Activated T-helper 1 cell treated with anti-CD3 and anti-CD28 coated beads, Interleukin-2, amount 50 U/mL, for 16 hours (primary cell): ENCODE results near the gene IL13.

Source experiments
- DNase-seq, 2 donors: peaks; one replicate each; pipeline ENCODE4 v3.0.0-alpha.2; 2020; ENCODE audit warnings: low read depth in 1 of 2, low spot score in 1 of 2

IL13 gene

GRCh38 chr5:132669966-132670882, 12.3 kb downstream of the IL13 start:
- DNase-seq = no peak

GRCh38 chr5:132671000-132671399, 13.0 kb downstream of the IL13 start:
- DNase-seq = no peak

- DNase-seq = no peak
Measured at GRCh38 chr5:132673488-132673887, 15.5 kb downstream of the IL13 start.

GRCh38 chr5:132673939-132674630, 16.1 kb downstream of the IL13 start, which contains the start of gene IL4:
TSS of gene IL4 (plus strand) at chr5:132673989. CDS start at chr5:132674051, 62 bp downstream.
- no peak for DNase-seq

GRCh38 chr5:132674671-132675506, 16.9 kb downstream of the IL13 start:
- DNase-seq = no peak

- DNase-seq = no peak
Measured at GRCh38 chr5:132675936-132676689, 18.1 kb downstream of the IL13 start.

GRCh38 chr5:132677191-132677590, 19.2 kb downstream of the IL13 start:
- no peak for DNase-seq

GRCh38 chr5:132677682-132678400, 19.9 kb downstream of the IL13 start:
- no peak for DNase-seq

DNA sequence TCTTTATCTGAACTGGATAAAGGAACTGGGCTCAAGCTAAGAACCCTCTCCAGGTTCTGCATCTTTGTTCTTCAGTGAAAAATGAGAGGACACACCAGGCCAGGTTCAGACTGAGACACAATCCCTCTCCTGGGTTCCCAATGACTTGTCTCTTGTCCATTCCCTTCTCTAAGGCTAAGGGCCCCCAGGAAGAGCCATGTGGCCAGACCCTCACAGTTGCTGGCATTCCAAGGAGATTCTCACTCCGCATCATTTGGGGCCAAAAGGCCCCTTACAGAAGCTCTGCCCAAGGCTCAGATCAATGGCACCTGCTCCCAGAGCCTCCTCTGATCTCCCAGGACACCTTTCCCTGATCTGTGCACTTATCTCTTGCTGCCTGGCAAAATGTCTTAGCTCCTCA, 20.8 kb downstream of the IL13 start:
- no peak for DNase-seq

- DNase-seq = no peak
Measured at GRCh38 chr5:132679166-132679565, 21.2 kb downstream of the IL13 start.

- DNase-seq = no peak
Measured at GRCh38 chr5:132679717-132680380, 21.9 kb downstream of the IL13 start.

- DNase-seq = no peak
Measured at GRCh38 chr5:132680780-132681475, 23.0 kb downstream of the IL13 start.

DNA sequence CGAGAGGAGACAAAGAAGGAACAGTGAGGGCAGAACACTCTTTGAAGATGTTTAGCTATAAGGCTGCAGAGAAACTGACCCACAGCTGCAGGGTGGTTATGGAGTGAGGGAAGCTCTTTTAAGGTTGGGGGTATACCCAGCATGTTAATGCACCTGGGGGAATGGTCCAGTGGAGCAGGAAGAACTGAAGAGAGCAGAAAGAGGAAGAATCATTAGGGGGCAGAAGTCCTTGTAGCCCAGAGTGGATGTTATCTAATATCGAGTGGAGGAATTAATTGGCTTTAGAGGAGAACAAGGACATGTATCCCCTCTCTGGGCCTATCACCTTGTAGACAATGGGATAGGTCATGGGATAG, 23.5 kb downstream of the IL13 start:
- DNase-seq = no peak

DNA sequence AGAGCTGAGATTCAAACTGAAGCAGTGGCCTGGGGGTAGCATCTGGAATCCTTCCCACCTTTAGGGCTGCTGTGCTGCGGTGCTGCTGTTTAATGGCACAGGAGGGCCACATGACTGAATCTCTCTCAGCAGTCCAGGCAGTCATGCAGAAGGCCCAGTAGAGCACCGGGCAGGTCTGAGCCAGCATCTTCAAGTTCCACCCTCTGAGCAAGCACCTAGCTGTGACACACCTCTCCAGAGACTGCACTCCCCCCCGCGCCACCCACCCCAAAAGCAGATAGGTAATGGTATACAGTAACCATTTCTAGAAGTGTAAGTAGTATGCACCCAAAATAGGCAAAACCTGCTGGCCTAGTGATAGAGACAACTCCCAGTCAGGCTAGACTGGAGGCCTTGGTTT, 24.0 kb downstream of the IL13 start:
- no peak for DNase-seq

GRCh38 chr5:132684491-132684890, 26.5 kb downstream of the IL13 start:
- DNase-seq = no peak

- DNase-seq = no peak
Measured at GRCh38 chr5:132684922-132685720, 27.1 kb downstream of the IL13 start.

DNA sequence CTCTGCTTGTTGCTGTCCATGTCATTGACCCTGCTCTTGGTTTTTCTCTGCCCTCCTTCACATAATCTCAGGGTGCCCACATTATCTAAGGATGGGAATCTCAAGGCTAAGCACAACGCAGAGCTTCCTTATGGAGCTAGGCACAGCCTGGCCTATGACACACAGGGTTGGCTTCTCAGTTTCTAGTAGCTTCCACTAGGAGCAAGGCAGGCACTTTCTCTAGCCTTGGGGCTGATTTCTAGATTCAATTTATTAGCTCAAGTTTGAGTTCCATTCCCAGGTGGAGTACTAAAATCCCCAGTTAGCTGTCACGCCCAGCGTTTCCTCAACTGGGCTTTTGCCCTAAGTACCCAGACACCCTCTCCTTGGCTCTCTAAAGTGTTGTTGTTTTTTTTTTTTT, 28.2 kb downstream of the IL13 start:
- DNase-seq = no peak

DNA sequence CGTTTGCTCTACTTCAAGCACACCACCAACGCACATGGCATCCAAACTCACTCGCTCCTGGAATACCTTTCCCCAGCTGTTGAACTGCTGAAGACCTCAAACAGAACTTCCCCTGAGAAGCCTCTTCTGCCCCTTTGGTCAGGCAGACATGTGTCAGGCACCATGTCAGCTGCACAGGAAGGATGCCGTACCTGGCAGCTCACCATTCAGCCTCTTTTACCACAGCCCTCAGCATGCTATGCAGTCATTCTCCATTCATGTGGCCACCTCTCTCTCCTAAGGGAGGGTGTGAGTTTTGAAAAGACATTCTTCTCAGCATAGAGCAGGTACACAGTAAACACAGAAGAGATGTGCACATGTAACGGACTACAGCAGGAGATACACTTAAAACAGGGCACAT, 30.0 kb downstream of the IL13 start:
- DNase-seq = no peak
